IPS DF 4.7 (cell line): ENCODE results near the gene STS.

ENCODE experiments used
- DNase-seq: peaks from one replicate; pipeline ENCODE4 v3.0.0-alpha.2; 2013; ENCODE audit warnings: low spot score; ENCODE audit errors: extremely low read depth

STS gene

DNA sequence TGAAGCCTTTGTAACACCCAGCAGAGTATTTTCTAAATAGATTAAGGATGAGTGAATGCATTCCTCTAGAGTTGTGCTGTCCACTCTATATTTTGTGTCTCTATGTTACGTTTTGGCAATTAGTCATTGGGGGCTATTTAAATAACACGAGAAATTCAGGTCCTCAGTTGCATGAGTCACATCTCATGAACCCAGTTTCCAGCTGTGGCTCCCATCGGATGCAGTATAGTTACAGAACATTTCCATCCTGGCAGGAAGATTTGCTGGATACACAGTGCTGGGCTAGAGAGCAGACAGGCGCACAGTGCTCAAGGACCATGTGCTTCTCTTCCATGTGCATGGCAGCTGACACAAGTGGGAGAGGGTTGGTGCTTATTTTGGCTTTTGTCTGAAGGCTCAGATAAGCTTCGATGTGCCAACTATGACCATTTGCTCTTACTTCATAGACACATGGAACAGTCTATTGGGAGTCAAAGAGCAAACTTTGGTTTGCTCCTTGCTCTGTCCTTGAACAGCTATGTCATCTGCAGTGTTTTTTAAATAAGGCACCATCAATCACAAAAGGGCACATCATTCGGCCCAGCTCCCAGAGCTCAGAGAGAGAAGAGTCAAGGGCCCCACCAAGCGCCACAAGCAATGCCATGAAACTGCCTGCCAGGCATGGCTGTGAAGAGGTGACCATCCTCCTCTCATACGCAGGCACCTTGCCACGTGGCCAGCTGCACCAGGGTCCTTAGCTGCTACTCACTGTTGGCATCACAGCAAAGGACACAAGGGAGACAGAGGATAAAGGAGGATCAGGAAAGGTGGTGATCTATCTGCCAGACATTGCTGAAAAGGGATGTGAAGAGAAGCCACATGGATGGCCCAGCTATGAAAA lies 8.1 kb upstream of the STS start:
- no peak for DNase-seq

DNA sequence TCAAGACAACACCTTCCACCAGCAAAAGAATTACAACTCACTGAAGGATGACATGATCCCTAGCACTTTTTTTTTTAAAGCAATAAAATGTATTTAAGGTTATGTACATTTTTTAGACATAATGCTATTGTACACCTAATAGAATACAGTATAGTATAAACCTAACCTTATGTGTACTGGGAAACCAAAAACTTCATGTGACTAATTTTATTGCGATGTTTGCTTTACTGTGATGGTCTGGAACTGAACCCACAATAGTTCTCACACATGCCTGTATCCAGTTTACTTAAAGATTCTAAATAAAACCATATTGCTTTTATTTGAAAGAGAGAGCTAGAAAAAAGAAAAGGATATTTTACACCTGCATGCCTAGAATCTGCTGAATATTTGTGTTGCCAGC lies 4.4 kb upstream of the STS start:
- no peak for DNase-seq

DNA sequence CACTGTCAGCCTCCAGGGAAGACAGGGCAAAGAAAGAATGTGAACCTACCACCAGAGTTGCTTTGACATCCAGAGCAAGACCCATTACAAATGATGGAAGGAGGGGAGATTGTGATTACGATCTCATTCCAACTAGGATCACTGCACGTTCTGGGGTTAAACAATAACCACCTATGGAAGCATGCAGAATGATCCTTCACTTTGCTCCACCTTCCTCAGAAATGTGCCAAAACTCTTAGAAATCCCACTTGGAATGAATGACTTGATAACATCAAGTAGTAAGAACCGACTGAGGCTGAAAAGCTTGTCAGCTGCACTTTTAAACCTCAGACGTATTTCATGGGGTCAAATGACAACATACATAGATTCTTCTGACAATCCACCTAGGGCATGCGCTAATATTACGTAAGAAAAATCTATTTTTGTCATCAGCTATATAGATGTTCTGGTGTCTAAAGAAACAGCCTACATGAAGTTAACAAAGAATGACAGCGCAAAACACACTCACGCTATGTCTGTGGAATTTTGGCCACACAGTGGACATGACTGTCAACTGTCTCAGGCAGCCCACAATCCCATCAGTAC lies 3.5 kb upstream of the STS start:
- no peak for DNase-seq

DNA sequence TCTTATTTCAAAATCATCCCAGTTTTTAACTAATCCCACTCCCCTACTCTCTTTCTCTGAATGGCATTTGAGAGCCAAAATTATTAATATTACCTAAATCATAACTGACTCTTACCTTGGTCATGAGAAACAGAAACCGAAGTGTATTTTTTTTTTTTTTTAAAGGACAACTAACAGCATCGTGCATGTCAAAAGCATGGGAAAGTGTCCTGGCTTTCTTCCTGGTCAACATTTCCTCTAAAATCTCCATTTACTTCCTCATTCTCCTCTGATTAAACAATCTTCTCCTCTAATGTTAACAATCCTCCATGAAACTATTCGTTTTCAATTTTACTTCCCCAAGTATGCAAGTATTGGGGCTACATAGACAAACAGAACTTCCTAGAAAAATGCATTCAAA lies 2.1 kb upstream of the STS start:
- no peak for DNase-seq

DNA sequence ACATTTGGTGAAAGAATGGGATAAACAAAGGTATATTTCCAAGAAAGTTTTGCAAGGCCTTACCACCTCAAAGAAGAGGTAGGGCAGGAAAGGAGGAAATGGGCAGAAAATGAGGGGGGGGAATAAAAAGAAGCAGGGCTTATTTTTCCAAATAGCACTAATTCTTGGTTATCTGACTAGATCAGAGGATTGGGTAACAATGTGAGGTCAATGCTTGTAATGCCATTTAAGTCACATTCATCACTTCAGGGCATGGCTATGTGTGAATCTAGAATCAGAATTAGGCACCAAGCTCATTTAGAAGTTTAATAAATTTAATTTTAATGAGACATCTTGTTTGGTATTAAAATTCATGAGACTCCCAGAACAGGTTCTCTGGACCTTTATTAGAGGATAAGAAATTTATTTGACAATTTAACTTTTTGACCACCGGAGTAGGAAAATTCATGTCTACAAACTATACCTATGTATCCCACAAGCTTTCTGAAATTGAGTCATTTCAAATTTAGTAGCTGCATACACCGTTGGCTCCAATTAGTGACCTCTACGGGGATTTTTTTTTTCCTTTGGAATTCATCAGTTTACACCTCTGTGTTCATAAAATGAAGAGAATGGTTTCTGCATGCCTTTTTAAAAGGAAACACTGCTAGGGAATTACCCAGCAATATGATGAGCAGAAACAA lies 1.4 kb upstream of the STS start:
- no peak for DNase-seq

DNA sequence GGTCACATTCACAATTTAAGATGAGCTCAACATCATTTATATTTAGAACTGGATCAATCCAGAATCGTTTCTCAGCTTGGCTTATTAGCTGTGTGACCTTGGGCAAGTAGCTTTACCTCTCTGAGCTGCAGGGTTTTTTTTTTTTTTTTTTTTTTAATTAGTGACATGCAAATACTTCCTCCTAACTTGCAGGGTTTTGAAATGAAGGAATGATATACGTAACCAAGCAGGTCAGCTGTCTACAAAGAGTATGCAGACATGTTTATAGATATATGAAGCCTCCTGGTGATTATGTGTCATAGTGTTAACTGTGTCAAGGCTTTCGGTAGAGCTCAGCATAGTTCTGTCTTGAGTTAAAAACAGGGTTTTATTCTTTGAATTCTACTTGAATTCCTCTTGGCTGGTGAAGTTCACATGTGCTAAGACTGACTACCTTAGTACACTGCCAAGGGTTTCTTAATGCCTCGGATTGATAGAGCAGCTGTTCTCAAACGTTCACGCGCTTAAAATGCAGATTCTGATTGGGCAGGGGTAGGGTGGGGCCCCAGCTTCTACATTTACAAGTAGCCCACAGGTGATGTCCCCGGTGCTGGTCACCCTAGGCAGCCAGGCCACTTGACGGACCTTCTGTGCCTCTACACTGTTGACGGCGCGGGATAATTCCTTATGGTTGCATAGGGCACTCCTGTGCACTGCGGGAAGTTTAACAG lies 654 bp upstream of the STS start:
- no peak for DNase-seq

DNA sequence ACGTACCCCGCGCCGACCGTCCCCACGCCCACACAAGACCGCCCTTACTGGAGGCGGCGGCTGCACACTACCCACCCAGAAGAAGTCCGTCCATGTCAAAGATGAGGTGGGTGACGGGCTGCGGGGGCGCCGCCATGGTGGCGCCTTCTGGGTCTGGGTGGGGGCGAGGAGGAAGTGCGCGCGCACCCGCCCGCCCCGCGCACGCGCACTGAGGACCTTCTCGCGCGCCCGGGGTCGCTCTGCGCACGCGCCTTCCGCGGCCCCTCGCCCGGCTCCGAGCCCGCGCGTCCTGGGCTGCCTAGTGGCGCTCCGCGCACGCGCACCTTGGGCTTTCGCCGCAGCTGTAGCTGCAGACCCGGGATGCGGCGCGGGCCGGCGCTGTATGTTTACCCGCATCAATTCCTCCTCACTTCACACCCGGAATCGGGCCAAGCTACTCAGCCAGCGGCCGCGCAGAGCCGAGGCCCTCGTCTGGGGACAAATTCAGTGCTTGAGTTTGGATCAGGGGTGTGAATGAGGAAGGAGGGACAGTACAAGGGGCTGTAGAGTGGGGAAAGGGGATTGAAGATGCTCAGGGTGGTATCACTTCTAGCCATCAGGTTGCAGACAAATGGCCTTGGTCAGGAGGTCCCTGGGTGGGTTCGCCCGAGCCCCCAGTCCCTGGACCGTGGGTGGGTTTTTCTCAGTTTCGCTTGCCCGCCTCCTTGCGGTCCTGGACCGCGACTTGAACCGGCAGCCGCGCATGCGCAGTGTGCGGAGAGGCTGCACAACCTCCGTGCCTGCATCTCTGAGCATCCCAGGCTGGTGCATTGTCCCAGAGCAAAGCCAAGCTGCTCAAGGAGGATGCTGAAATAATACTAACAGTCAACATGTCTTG lies 704 bp downstream of the STS start, which contains the start of gene PUDP:
PUDP (minus strand) TSS at position 176 of the 877 bp plus-strand sequence; CDS start at position 136, 40 bp downstream.
- DNase-seq, result no peak

DNA sequence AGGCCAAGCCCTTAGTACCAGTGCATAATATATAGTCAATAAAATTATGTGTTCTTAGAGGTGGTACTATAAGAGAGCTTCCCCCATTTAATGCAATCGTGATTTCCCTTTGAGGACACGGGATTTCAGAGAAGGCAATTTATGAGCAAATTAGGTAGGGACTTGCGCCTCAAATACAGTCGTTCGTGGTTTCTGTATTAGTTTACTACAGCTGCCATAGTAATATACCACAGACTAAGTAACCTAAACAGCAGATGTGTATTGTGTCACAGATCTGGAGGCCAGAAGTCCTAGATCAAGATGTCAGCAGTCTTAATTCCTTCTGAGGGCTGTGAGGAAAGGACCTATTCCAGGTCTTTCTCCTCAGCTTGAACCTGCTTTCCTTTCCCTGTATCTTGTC lies 1.9 kb downstream of the STS start:
- DNase-seq, result no peak

DNA sequence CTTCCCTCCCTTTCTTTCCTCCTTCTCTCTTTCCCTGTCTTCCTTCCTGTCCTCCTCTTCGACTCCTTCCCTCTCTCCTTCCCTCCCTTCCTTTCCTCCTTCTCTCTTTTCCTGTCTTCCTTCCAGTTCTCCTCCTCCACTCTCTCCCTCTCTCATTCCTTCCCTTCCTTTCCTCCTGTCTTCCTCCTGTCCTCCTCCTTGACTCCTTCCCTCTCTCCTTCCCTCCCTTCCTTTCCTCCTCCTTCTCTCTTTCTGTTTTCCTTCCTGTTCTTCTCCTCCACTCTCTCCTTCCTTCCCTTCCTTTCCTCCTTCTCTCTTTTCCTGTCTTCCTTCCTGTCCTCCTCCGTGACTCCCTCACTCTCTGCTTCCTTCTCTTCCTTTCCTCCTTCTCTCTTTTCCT lies 5.7 kb downstream of the STS start:
- DNase-seq, result no peak

DNA sequence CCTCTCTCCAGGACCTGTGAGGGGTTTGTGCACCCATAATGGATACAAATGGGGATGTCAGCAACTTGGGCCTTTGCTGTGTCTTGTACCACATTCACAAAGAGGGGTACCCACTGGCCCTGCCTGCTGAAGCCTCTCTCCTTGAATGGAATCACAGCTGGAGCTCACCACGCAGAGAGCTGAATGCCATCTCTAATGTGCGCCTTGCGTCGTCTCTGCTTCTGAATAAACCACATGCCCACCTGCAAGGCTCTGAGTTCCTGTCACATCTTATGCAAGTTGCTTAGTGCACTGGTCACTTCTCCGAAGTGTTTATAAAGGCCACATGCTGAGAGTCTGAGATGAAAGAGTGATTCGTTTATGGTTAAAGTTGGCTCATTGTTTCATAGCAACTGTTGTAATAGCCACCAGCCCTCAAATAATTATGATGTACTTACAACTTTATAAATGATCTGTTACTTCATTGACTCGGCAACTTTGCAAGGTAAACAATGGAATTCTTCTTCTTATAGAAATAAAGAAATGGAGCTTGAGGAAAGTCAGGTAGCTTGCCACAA lies 6.6 kb downstream of the STS start:
- DNase-seq, result no peak

DNA sequence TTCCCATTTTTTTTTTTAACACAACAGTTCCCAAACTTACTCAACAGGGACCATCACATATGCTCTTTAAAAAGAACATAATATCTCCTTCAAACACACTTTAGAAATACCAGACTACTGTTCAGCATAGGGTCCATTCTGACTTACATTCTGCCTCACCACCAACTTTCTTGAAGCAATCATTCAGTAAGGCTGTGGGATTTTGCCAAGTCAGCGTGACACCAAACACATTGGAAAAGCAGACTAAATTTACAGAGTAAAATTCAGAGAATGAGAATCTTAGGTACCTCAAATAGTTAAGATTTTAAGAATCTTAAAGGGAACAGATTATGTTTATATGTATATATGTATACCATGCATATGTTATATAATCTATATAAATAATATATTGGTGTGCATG lies 7.7 kb downstream of the STS start:
- no peak for DNase-seq

DNA sequence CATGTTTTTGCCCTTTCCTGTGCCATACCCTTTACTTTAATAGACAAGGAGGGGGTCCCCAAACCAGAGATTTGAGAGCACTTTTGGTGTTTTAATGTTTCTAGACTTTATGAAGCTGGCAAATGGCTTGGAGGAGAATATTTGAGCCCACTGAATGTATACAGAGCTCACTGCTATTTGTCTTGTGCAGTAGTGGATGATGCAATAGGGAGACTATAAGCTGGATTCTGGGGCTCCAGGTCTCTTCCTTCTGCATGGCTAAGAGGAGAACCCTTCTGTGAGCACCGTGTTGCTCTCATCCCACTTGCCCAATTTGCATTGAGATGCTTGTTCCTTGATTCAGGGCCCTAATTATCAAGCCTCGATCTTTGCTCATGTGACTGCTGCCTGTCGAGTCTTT lies 9.4 kb downstream of the STS start:
- DNase-seq, result no peak

DNA sequence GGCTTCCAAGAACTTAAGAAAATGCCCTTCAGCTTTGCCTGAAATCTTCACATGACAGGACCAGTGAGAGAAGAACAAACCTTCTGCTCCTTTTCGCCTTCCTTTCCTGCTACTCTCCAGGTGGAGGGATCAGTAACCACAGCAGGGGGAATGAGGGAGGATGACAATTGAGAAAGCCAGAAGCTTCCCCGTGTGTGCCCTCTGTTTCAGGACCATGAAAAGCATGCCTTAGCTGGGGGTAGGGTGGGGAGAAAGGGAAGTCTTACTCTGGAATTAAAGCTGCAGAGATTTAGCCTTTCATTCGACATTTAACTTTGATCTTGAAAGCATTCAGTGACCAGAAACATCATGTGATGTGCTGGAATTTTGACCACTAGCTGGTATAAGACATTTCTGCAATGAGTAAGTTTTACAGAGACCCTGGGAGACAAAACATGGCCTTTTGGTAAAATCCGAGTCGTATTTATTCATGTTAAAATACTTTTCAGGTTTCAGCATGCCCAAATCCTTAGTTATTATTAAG lies 11.0 kb downstream of the STS start:
- DNase-seq, result no peak

DNA sequence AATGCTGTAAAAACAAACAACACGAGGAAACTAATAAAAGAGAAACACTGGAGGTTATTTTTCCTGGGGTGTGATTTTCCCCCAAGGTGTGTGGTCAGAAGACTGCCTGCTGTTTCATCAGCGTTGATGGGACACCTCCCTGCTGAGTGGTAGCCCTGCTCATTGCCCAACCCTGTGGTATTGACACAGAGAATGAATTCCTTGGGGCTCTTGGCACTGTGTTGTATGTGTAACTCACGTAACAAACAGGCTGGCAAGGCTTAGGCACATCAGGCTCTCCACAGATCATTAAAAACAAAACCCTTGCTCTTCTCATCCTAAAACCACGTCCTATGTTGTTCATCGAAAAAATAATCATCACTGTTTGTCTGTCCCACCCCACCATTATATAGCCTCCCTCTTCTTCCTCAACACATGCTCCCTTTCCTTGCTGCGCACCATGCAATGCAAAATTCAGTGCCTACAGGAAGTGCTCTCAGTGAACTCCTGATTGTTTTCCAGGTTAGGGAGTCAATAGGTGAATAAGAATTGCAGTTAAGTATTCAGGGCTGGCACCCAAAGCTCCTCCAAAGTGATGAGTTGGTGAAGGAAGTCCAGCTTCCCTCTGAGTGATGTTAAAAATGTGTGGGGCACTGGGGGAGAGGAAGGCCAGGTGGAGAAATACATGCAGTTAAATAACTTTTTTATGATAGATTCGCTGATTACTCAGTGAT lies 11.8 kb downstream of the STS start:
- DNase-seq, result no peak

DNA sequence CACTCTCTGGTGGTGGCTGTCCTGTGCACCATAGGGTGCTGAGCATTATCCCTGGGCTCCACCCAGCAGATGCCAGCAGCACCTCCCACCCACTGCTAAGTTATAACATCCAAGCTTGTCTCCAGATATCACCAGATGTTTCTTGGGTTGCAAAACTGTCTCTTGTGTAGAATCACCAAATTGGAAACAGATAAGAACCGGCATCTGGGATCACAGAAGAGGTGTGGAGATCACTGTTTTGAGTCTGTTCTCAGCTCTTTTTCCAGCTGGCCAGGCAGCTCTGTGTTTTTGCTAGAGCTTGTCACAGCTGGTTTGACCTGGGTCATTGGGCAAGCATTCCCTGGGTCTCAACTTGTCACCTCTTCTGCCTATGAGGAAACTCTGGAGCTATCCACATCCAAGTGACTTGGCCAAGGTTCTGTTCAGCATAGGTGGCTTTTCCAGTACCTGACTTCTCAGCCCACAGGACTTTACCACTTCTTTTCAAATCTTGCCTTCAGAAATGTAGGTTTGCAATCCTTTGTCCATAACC lies 15.7 kb downstream of the STS start:
- DNase-seq, result no peak

DNA sequence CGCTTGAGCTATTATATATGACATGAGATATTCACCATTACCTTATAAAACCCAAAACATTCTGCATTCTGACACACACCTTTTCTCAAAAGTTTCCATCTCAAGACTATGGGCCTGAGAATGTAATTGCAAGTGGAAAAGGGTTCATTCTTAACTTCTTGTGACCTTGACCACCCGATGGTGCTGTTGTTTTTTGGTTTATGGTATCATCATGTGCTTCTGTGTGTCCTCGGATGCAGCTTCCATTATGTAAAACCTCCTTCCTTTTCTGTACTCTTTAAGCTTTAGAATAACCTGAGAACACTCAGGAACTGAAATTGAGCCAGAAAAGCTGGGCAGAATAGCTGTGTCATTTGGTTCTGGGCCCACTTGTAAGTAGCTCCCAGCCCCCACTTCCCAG lies 16.7 kb downstream of the STS start:
- DNase-seq, result no peak

DNA sequence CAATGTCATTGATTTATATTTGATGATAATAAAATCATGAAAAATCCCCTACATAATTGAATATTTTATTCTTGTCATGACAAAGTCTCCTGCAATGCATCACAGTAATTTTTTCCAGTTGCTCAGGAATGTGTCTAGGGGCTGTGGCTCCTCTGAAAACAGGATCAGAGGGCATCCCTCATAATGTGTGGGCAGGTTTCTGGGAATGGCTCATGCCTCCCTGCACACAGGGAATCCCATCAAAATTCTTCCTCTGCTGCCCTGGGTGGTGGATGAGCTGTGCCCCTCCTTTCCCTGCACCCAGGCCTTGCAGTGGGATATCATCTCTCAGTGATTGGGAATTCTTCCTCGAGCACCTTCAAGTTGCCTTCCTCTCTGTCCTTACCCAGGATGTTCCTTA lies 20.9 kb downstream of the STS start:
- no peak for DNase-seq

DNA sequence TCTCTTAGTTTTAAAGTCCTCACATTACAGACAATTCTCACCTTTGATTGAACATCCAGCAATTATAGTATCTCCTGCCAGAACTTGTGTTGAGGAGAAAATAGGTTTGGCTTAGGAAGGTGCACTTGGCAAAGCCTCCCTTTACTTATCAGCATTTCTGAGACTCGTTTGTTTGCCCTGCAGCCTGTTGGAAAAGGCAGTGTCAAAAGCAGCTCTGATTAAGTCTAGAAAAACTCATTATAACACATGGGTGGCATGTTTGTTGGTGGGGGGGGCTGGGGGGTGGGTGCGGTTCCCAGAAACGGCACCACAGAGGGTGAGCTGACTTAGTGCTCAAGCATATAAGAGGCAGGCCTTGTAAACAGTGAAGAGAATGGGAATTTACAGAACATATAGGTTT lies 22.1 kb downstream of the STS start:
- DNase-seq, result no peak

DNA sequence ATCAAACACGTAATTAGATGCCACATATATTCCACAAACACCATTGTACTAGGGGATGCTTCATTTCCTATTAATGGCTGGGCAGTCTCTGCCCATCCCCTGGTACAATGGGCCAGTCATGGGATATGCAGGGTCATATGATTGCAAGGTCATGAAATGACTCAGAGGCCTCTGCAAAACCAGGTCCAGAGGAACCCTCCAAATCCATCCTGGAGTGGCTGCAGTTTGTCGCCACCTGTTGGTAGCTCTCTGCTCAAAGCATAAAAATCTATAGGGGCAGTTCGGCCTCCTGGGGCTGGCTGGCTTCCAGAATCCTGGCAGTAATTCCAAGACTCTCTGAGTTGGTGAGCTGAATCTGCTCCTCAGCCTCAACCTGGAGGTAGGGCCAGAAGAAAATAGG lies 23.4 kb downstream of the STS start:
- no peak for DNase-seq
